Lung (tissue), 12 donors: ENCODE results near the gene ETV3L. TPM values are rescaled to one million over a fixed set of nuclear protein-coding genes. Genes with fewer than 3 reads are reported as not detected.
"Not testable (repeated sequence)": the region's sequence is repeated elsewhere in the genome, so short reads cannot be mapped to it uniquely, and the experiment has no call there.

Experiments
- ATAC-seq: fragments of 200-7000 bp; cut with Tn5 transposase; one replicate; pipeline ENCODE4 v1.9.1; 2020; ENCODE audit warnings: moderate number of reproducible peaks; ENCODE audit not compliant: insufficient read depth, low FRiP score
- DNase-seq, 3 donors: peaks; one replicate each; pipeline ENCODE4 v3.0.0-alpha.2; 2013 to 2017
- H3K27ac ChIP-seq, 2 donors: one replicate each; pipeline ENCODE4 v1.5.1; 2013; ENCODE audit warnings: mild to moderate bottlenecking in 2 of 2, moderate library complexity in 2 of 2, control low read depth in 1 of 2, inconsistent platforms in 1 of 2, low read depth in 1 of 2, low read length in 1 of 2
- H3K27me3 ChIP-seq, 3 donors: one replicate each; pipeline ENCODE4 v1.5.1; 2013; ENCODE audit warnings: low read length in 2 of 3; ENCODE audit not compliant: control insufficient read depth in 3 of 3, insufficient read depth in 3 of 3
- H3K36me3 ChIP-seq, 4 donors: one replicate each; pipeline ENCODE4 v1.5.1; 2013; ENCODE audit warnings: low read length in 4 of 4, mild to moderate bottlenecking in 1 of 4, moderate library complexity in 1 of 4; ENCODE audit not compliant: control insufficient read depth in 4 of 4, insufficient read depth in 4 of 4
- H3K4me1 ChIP-seq, 5 donors: one replicate each; pipeline ENCODE4 v1.5.1; 2013; ENCODE audit warnings: low read length in 5 of 5, mild to moderate bottlenecking in 2 of 5, moderate library complexity in 1 of 5; ENCODE audit not compliant: control insufficient read depth in 5 of 5, insufficient read depth in 5 of 5
- H3K4me3 ChIP-seq: one replicate; pipeline ENCODE4 v1.5.1; 2013; ENCODE audit warnings: mild to moderate bottlenecking, control low read depth, moderate library complexity
- H3K9ac ChIP-seq, 2 donors: one replicate each; pipeline ENCODE4 v1.5.1; 2013; ENCODE audit warnings: low read length in 2 of 2, control low read depth in 1 of 2; ENCODE audit not compliant: insufficient read depth in 1 of 2
- H3K9me3 ChIP-seq, 4 donors: one replicate each; pipeline ENCODE4 v1.5.1; 2013; ENCODE audit warnings: low read length in 3 of 4, mild to moderate bottlenecking in 1 of 4, moderate library complexity in 1 of 4; ENCODE audit not compliant: control insufficient read depth in 4 of 4, insufficient read depth in 3 of 4
- CTCF ChIP-seq: IDR thresholded peaks from 2 replicates; pipeline ENCODE4 v1.5.1; 2012; ENCODE audit warnings: mild to moderate bottlenecking; ENCODE audit errors: control extremely low read depth, extremely low read depth
- WGBS, 2 donors: extraction: QIAGEN DNeasy Blood & Tissue Kit; methylation state at CpG; one replicate each; pipeline ENCODE4 v1.1.7; 2013; 5-methylcytosine and 5-hydroxymethylcytosine counted together
- polyA plus RNA-seq, 2 donors: library from polyadenylated mRNA; stranded (reverse); fragments of 200-250 nt; gene quantifications; one replicate each; pipeline ENCODE4 v1.2.1, GENCODE V29; 2013
- total RNA-seq, 2 donors: library from RNA; depleted of rRNA in 1 of 2; stranded (reverse); fragments of >200 nt in 1 of 2; gene quantifications; one replicate each; pipeline ENCODE4 v1.2.1, GENCODE V29; 2014 to 2021
- donor health status: control.
- donor health status: control.
- donor health status: Bipolar disorder and iron deficiency.
- donor health status: healthy.
- donor health status: DM: yes; HTN: yes; CAD: no.

Gene ETV3L
- total and polyA plus RNA-seq, 4 donors, result 0.05 TPM; not detected in 3

- TF ChIP-seq CTCF, result peak; percentile 39
- Histone ChIP-seq H3K4me1 (no peaks in the 10 kb centered on the region), H3K9me3 (no peaks in the 10 kb centered on the region), H3K27me3 (peaks cover 0 to 5% (median 2%) of the 10 kb centered on the region in 3 donors), H3K27ac (no peak overlapping the region), H3K9ac (no peak overlapping the region), H3K36me3 (no peaks in the 10 kb centered on the region), H3K4me3 (no peak overlapping the region)
- DNase-seq (peak; percentile 78 to 85 (median 81)), ATAC-seq (no peak)
- WGBS, 2 donors, result 26 to 29% methylated on average over 35 of the region's 35 CpGs
Observed at GRCh38 chr1:157073944-157074685, 25.5 kb downstream of the ETV3L start.

DNA sequence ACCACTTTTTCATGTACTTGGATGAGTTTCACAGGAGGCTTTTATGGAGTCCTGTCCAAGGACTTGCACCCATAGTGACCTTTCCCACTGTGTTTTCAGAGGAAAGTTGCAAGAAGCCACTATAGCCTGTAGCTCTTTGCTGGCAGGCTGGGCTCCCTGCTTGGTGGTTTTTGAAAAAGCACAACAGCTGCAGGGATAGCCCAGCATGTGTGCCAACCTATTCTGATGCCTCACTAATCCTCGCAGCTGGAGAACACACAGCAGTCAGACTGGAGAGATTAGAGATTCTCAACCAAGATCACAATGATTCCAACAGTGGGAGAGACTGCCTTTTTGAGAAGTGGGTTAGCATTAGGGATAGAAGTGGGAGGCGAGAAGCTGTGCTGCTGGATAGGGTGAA is 30.0 kb downstream of the ETV3L start:
- WGBS, 2 donors, result 86 to 88% methylated on average over 2 of the region's 2 CpGs
- Histone ChIP-seq H3K36me3 (no peaks in the 10 kb centered on the region), H3K9me3 (peaks cover 0 to 2% (median 0%) of the 10 kb centered on the region in 4 donors), H3K9ac (no peak overlapping the region), H3K27ac (no peak overlapping the region), H3K4me3 (no peak overlapping the region), H3K4me1 (no peaks in the 10 kb centered on the region), H3K27me3 (peaks cover 0 to 2% (median 0%) of the 10 kb centered on the region in 3 donors)
- no peak for TF ChIP-seq CTCF
- ATAC-seq, result no peak
- DNase-seq, result no peak

GRCh38 chr1:157059241-157059640 is 40.4 kb downstream of the ETV3L start:
- WGBS, 2 donors, result 57 to 65% methylated on average over 3 of the region's 3 CpGs

GRCh38 chr1:157056269-157056668 is 43.3 kb downstream of the ETV3L start:
- DNase-seq, result no peak
- Histone ChIP-seq H3K4me1 (no peaks in the 10 kb centered on the region), H3K9ac (no peak overlapping the region), H3K36me3 (no peaks in the 10 kb centered on the region), H3K27ac (no peak overlapping the region), H3K4me3 (no peak overlapping the region), H3K27me3 (peaks cover 0 to 2% (median 0%) of the 10 kb centered on the region in 3 donors), H3K9me3 (no peaks in the 10 kb centered on the region)
- no peak for ATAC-seq
- 36 to 56% methylated on average over 1 of the region's 1 CpG for WGBS, 2 donors
- TF ChIP-seq CTCF, result no peak

More at GRCh38 chr1:157059241-157059640, 40.4 kb downstream of the ETV3L start:
- not testable (repeated sequence) for H3K9ac ChIP-seq, H3K4me1 ChIP-seq, H3K27ac ChIP-seq, H3K36me3 ChIP-seq, DNase-seq, H3K4me3 ChIP-seq, H3K27me3 ChIP-seq, ATAC-seq, H3K9me3 ChIP-seq

DNA sequence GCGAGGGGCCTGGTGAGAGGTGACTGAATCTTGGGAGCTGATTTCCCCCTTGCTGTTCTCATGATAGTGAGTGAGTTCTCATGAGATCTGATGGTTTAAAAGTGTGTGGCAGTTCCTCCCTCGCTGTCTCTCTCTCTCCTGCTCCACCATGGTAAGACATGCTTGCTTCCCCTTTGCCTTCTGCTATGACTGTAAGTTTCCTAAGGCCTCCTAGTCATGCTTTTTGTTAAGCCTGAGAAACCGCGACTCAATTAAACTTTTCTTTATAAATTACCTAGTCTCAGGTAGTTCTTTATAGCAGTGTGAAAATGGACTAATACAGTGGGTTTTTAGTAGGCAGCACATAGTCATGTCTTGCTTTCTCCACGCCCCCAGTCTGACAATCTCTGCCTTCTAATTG is 43.9 kb downstream of the ETV3L start:
- H3K9me3 ChIP-seq, H3K9ac ChIP-seq, H3K4me1 ChIP-seq, H3K27ac ChIP-seq, H3K36me3 ChIP-seq, H3K27me3 ChIP-seq, DNase-seq, H3K4me3 ChIP-seq, ATAC-seq: not testable (repeated sequence)
- 75 to 82% methylated on average over 5 of the region's 5 CpGs for WGBS, 2 donors
